Measurements from ENCODE around the gene FAM124A.

The FAM124A gene

DNA sequence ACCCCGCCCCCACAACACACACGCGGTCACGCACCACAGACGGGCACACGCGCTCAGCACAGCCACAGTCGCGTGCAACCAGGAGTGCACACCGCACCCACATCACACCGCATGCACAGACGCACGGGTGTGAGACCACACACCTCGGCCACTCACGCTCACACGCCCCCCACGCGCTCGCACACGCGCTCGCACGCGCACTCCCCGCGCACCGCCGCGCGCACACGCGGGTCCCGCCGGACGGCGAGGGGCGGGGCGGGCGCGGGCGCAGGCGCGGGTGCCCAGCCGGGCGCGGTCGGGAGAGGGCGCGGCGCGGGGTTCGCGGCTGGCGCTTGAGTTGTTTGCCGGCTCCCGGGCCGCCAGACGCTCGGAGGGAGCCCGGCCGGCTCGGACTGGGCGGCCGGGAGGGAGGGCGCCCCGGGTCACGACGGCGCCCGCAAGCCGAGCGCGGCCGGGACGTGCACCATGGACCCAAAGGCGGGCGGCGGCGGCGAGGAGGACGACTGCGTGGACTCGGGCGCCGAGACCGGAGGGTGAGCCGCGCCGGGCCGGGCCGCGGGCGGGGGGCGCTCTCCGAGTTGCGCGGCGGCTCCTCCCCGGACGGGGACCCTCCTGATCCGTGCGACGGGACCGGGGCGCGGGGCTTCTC, at the start of gene FAM124A:
FAM124A (plus strand) TSS at position 362 of the 649 bp plus-strand sequence; CDS start at position 466, 104 bp downstream.
- no peak for DNase-seq

- no peak for DNase-seq
These were observed 47.2 kb upstream of the FAM124A start for GRCh38 chr13:51175021-51175420.

DNA sequence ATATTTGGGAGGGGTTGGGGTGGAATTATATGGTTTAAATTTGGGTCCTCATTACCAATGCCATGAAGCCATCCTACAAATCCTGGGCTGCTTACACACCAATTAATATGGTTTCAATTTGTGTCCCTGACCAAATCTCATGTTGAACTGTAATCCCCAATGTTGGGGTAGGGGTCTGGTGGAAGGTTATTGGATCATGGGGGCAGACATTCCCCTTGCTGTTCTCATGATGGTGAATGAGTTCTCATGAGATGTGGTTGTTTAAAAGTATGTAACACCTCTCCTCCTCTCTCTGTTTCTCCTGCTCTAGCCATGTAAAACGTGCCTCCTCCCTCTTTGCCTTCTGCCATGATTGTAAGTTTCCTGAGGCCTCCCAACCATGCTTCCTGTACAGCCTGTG, 46.6 kb upstream of the FAM124A start:
- DNase-seq: no peak

DNA sequence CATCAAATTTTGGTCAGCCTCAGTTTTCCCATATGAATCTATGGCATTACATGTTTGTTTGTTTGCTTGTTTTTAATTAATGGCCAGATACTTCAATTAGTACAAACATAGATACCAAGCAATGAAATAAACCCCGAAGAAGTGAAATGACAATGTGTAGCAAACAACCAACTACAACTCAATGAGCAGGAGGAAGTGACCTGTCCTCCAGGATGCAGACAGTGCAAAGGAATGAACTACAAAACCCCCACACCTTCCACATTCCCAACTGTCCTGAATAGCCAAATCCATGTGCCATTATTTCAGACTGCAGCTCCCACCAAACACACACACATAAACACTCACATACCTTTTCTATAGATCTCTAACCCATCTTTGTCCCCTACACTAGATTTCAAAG, 45.0 kb upstream of the FAM124A start:
- DNase-seq: no peak

DNA sequence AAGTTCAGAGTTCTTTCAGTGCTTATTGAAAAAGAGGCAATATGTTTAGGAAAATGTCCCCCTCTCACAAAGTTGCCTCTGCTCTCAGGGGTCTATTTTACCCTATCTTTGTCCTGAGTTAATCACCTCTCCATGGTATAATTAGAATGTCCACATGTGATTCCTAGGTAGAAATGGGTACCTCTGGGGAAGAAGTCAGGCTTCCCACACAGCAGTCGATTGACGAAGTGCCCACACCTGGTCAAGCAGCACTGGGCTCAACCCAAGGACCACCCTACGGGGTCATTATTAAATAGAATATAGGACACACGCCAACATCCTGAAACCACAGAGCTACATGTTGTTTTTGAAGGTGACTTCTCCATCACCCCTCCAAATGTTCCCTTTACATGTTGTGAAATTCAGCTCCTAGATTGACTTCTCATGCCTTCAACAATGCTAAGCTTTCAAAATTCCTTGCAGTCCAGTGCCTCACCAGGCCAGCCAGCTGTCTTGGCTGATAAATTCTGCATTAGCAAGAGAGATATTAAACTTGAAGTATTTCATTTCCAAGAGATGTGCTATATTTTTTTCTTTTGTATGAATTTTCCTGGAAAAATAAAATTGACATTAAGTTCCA, 43.6 kb upstream of the FAM124A start:
- DNase-seq: no peak

GRCh38 chr13:51179432-51179971, 42.7 kb upstream of the FAM124A start:
- no peak for DNase-seq

DNA sequence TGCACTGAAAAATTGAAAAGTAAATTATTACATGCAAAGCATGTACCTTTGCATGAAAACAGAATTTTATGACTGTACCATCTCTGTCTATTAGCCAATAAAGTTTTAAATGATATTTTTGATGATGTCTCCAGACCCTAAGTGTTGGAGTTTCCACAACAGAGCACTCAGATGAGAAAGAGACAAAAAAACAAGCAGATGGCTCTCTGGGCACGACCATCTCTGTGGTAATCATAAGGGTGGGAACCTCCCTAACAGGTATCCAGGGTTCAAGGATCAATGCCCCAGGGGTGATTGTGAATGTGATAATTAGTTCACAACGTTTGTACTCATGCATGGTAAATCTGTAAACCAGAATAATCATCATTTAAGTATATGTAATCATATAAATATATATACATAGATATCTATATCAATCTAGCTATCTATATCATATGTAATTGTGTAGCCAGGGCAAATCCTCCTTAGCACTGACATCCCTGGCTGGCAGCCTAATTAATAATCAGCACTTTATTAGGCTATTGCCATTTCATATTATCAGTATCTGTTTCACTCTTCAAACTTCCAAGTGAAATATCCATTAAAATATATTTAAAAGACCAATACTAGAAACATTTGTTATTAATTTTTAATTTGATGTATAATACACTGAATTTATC, 41.2 kb upstream of the FAM124A start:
- no peak for DNase-seq

DNA sequence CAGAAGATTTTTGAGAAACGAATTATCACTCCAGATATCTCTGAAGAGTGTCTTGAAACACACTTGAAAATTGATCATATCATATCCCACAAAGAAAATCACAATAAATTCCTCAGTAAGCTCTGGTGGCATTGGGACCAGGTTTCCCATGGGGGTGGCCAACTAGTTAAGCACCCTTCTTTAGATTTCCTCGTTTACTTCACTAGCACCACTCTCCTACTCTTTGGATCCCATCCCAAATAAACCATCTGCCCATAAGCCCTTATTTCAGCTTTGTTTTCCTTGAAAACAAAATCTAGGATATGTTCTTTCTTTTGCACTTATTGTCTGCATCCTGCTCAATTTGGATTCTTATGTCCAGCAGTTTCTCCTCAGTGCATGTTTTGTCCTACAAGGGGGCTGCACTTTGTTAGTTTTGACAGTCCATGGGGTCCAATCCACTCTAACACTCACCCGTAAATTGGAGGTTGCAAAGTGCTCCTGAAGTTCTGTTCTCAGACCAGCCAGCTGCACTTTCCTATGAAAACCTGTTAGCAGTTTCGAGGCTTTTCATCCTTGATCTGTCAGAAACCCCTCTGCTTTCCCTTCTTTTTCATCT, 40.3 kb upstream of the FAM124A start:
- no peak for DNase-seq

DNA sequence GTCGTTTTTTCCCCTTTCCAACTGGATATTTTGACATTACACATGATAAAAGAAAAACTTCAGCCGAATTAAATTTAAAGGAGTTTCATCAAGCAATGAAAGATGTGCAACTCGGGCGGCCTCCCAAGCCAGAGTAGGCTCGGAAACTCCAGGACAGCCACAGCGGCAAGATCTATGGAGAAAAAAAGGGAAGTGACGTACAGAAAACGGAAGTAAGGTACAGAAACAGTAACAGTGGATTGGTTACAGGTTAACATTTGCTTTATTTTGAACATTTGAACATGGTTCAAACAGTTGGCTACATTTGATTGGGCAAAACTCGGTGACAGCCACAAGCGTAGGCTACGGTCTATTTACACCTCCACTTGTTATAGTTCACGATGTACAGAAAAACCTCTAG, 30.5 kb upstream of the FAM124A start:
- no peak for DNase-seq

DNA sequence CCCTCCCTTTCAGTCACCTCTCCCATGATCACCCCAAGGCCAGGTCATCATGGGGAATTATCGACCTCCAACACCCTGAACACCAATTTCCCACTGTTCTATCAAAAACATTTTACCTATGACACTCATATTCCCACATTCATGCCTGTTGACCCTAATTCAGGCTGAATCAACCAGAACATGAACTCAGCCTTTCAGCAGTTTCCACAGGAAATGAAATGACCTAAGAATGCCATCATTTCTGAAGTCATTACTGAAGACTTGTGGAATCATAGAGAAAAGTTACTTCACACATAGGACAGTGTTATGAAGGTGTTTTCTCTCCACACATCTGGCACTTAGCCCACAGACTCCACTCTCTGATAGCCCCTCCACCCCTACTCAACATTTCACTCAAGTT, 29.9 kb upstream of the FAM124A start:
- no peak for DNase-seq

DNA sequence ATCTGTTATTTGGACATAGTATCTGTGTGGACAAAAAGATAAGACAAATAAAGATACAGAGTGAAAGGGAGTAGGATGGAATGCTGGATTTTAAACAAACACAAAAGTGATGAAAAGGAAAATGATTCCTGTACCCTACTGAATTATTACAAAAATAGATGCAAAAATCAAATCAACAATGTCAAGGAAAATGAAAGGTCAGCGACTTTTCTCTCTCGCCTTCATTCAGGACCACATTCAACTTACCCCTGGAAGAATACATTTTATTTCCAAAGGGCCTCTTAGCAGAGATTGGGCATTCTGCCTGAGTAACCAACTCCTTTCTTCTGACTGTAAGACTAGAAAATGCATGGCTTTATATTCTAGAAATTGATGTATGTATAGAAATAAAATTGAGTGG, 28.8 kb upstream of the FAM124A start:
- DNase-seq: no peak

- DNase-seq: no peak
These were observed 27.3 kb upstream of the FAM124A start for GRCh38 chr13:51194942-51195341.

DNA sequence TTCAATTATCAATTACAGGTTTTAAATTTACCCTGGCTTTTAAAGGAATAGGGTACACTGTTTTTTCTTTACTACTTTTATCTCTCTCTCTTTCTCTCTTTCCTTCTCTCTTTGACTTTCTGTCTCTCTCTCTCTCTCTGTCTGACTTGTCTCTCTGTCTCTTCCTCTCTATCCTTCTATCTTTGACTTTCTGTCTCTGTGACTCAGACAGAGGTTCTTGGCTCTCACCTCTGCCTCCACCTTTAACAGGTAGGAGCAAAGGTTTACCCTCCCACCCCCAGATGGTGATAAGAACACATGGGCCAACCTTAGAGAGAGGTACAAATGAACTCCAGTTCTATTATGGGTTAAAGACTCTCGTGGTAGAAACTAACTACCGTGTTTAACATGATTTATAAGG, 20.3 kb upstream of the FAM124A start:
- DNase-seq: no peak

- DNase-seq: no peak
These were observed 19.6 kb upstream of the FAM124A start for GRCh38 chr13:51202477-51203046.

- DNase-seq: no peak
These were observed 15.6 kb upstream of the FAM124A start for GRCh38 chr13:51206584-51206983.

DNA sequence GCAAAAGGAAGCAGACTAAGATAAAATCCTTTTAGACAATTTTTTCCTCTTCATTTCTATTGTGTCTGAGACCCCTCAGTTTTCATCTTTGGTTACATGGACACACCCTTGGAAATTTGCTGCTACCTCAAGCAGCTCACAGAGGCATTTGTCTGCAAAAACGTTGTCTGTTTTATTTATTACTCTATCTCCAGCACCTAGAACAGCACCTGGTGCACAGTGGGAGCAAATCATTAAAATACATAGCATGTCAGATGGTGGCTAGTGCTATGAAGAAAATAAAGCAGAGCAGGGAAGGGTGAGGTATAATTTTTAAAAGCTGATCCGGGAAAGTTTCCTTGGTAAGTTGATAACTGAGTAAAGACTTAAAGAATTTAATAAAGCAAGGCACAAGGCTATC, 14.3 kb upstream of the FAM124A start:
- DNase-seq: no peak

- DNase-seq: no peak
These were observed 13.5 kb upstream of the FAM124A start for GRCh38 chr13:51208716-51209115.

GRCh38 chr13:51211910-51212309, 10.3 kb upstream of the FAM124A start:
- no peak for DNase-seq

- DNase-seq: no peak
These were observed 9.4 kb upstream of the FAM124A start for GRCh38 chr13:51212758-51213157.

DNA sequence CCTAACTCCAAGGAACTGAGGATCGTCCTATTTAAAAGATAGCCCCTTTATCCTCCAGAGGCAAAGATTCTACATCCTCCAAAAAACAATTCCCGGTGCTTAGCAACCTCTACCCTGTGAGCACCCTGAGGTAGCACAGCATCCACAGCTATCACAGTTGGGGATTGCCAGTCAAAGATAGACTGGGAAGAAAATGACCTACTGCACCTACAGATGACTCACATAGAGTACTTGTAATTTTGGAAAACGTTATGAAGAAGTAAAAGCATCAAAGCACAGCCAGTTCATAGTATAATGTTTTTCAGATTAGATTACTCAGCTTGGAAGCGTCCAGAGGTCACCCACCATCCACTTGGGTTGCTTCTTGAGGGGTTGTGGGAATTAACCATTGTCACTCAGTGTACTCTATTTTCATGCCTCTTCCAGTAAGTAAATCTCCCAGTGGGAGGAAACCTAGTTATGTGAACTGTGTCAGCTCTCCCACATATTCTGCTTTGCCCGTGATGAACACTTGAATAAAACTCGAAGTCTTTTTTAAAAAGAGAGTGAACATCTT, 8.9 kb upstream of the FAM124A start:
- no peak for DNase-seq

GRCh38 chr13:51218626-51219025, 3.6 kb upstream of the FAM124A start:
- no peak for DNase-seq

- DNase-seq: no peak
These were observed 1.5 kb upstream of the FAM124A start for GRCh38 chr13:51220706-51221105.

DNA sequence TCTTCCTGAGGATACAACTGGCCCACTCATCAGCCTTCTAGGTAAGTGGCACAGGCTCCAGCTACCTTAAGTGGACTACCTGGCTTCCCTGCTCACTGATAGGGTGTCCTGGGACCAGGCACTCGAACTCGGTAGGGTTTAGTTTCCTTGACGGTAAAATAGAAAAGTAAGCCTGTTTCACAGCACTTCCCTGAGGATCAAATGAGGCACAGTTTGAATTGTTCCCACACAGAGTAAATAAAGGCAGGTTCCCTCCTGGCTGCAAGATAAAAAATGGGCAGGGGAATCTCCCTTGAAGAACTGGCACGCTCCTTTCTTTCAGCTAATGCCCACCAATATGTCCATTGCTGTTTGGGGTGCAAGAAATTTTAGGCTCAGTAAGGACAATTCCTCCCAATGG, 1.1 kb upstream of the FAM124A start:
- DNase-seq: no peak

All from NCI-H510A (cell line).